Stimulated activated CD4-positive, alpha-beta T cell treated with anti-CD3 and anti-CD28 coated beads, Interleukin-2, amount 100 ng/mL, for 24 hours (primary cell): ENCODE data around the gene SMAD6.

Experiments
- DNase-seq, 2 donors: peaks; one replicate each; pipeline ENCODE4 v3.0.0-alpha.2; 2020

SMAD6 gene

DNA sequence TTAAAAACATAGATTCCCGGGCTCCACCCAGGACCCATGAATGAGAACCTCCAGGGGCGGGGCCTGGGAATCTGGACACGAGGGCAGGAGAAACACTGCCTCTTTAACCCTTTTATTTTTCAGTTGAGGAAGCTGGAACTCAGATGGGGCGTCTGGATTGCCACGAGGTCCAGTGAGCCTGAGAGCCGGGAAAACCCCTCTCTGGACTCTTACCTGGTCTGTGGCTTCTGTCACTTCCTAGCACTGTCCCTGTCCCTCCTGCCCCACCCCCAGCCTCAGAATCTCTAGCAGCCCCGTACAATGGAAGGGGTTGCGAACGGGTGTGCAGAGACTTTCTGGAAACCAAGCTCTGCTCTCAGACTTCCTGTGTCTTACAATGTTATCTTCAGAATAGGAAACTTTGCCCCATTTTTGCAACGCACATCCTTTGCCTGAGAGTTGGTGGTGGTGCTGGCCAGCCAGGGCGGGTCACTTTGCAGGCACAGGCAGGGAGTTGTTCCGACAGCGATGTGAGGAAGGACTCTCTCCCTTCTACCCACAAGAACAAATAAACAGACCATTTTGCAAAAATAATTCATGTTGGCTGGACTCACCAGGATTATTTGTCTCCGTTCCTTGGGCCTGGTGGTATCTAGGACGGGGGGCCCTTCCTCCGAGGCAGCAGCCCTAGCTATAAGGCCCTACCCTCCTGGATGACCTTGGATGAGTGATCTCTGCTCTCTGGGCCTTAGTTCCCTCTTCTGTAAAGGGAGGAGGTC lies 59.1 kb downstream of the SMAD6 start:
- DNase-seq, result no peak

DNA sequence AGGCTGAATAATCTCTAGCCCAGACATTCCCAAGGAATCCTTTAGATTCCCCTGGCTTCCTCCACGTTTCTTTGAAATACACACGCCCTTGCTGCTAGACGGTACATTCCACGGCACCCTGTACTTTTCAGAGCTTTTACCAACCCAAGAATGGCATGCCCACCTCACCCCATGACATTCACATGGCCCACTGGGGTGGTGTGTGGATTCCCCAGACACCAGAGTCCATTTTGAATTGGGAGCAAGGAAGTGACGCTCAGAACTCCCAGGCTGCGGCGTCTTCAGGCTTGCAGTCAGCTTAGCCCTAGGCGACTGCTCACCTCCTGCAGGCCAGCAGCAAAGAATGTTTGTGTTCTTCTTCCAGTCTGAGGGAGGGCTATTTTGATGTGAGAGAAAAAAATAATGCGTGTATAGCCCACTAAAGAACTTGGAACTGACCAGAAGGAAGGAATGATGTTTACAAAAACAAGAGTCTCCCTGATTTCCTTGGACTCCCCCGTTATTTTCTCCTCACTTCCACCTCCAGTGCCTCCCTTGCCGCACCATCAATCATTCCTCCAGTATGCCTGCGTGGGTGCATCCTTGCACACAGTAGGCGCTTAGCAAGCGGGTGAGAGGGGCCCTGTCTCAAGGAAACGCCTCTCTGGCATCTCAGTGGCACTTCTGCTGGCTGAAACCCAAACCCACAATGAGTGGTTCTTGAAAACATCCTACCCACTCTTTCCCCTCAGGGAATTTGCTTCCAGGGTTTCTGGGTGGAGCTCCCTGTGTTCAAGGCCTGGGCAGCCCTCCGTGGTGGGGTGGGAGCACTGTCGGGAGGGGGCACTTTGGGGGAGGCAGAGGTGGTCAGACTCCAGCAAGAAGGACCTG lies 59.9 kb downstream of the SMAD6 start:
- no peak for DNase-seq

DNA sequence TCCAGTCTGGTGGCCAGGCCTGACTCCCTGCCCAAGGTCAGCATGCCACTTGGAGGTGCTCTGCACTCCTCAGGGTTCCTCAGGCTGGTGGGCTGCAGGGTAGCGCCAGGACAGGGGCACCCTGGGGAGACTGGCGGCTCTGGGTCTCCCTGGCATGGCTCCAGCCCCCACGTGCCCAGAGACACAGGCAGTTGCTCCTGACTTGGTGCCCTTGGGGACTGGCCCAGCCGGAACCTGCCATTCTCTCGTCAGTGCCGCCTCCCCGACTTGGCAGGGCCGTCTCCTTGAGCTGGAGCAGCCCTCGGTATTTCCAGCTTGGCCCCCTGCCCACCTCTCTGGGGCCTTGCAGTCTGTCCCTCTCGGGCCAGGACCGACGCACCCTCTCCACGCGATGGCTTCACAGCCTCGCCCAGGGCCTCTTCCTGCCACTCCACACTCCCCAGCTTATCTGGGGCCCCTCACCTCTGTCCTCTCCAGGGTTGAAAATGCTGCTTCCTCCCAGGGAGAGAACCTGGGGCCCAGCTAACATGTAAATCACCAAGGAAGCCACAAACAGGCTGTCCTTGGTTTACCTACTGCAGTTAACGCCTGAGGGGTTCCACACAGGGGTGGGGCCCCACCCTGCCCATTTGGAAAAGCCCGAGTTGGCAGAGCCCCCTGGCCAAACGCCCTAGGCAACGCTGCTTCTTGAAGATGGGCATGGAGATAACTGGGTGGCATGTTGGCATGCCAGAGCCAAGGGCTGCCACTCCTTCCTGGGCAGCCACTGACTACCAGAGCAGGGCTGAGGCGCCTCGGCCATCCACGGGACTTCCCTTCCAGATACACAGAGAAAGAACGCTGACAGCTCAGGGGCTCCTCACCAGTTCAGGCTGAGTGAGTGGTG lies 61.4 kb downstream of the SMAD6 start:
- DNase-seq, result no peak

GRCh38 chr15:66764072-66764786 lies 62.2 kb downstream of the SMAD6 start:
- no peak for DNase-seq

- no peak for DNase-seq
Observed at GRCh38 chr15:66765478-66766281, 63.6 kb downstream of the SMAD6 start.

DNA sequence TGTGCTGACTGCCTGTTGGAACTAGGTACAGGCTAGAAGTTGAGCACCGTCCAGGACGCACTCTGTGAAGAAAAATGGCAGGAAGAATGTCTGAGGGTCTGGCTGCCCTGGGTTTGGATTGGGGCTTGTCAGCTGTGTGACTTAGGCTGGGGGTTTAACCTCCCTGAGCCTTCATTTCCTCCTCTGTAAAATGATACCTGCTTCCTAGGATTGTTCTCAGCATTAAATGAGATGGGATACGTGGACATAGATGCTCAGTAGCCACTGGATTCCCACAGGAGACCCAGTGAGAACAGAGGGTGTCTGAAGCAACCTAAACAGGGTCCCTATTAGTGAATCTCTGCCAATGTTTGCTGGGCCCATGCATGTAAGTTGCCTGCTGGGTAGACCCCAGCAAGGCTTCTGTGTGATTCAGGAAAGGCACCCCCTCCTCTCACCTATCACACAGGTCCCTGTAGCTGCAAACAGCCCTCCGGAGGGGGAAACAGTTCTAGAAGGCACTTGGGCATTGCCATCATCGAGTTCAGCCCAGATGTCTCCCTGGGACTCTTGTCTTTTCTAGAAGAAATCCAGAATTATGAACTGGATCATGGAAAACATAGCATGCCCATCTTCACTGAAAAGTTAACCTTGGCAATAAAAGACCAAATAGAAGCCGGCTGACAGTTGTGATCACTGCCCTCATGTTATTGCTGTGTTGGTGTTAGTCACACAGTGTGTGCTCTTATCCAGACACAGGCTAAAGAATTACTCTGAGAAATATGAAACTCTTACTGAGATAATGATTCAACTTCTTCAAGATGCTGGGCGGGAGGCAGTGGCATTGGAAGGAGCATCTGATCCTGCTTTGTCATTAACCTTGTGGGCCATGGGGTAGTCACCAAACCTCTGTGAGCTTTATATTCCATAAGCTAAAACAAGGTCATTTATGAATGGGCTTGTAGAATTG lies 64.5 kb downstream of the SMAD6 start:
- DNase-seq, result no peak

- no peak for DNase-seq
Observed at GRCh38 chr15:66767240-66767659, 65.2 kb downstream of the SMAD6 start.

- DNase-seq, result no peak
Observed at GRCh38 chr15:66768987-66769386, 67.0 kb downstream of the SMAD6 start.

DNA sequence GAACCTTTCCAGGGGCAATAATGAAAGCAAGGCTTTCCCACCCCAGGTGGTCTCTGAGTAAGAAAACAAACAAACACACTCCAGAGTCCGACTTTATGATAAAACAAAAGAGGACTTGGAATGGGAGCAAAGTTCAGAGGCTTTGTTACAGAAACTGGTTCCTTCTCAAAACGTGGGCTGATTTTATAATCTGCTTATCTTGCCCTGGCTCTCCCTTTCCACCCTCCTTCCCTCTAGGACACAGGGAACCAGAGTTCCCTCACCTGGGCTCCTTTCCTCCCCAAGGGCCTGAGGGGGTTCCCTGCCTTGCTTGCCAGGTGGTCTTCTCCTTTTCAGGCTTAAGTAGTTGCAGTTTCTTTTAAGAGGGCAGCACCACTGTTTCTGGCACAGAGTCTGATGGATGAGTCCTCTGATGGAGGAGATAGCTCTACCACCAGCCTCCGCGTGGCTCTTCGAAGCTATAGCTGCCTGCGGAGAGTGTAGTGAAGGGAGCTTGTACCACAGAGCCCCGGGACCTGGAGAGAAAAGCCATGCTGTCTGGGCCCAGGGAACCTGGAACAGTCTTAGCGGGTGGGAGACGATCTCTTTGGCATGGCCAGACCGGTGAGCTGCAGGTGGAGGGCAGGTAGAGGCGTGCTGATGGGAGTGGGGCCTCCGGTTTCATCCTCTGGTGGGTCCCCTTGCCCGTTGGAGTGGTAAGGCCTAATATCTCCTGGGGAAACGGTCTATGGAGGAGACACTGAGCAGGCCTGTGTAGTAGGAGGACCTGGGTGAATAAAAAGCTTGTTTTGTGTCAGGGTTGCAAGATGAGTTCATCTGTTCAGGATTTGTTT lies 68.7 kb downstream of the SMAD6 start:
- DNase-seq, result no peak

GRCh38 chr15:66771351-66771650 lies 69.3 kb downstream of the SMAD6 start:
- DNase-seq, result no peak

DNA sequence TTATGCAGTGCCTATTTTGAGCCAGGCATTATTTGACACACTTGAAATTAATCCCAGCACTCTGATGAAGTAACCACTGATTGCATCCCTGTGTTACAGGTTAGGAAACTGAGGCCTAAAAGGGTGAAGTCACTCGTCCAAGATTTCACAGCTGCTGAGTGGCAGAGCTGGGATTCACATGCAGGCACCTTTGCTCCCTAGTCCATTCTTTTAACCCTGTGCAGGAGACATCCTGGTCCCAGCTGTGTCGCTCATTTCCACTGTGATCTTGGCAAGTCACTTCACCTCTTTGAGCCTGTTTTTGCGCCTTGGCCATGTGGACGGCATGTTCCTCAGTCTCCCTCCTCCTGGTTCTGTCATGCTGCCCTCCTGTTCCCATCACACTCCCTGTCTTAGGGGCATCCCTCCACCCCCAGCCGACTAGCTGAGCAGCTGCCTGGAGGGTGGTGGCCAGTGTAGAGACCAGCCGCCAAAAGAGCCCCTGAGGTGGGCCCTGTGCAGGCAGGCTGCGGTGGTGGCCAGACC lies 70.6 kb downstream of the SMAD6 start:
- DNase-seq, result no peak

DNA sequence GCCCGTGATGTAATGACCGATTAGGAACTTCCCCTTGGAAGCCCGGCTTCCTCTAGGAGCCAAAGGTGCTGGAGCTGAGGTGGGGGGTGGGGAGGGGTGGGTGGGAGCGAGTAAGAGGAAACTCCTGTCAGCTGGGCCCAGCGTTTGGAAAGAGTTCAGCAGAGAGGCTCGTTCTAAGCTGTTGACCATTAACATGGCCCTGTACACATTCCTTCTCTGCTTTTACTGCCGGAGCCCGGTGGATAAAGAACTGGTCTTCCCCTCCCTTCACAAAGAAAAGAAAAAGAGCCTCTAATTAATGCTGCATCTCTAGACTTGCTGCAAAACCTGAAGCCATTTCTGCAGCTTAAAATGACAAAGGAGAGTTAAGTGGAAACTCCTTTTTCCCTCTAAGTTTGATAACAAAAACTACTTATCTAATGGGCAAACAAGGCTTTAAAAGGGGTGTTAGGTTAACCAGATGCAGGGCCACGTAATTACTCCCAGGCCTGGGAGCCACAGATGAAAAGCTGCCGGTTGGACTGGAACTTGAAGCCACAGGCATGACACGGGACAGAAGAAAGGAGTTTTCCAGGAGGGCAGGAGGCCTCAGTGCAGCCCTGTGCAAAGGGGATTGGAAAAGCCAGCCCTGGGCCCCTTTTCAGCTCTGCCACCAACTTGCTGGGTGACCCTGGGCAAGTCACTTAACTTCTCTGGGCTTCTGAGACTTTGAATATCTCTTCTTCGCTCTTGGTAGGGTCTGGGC lies 71.3 kb downstream of the SMAD6 start:
- DNase-seq, result no peak

DNA sequence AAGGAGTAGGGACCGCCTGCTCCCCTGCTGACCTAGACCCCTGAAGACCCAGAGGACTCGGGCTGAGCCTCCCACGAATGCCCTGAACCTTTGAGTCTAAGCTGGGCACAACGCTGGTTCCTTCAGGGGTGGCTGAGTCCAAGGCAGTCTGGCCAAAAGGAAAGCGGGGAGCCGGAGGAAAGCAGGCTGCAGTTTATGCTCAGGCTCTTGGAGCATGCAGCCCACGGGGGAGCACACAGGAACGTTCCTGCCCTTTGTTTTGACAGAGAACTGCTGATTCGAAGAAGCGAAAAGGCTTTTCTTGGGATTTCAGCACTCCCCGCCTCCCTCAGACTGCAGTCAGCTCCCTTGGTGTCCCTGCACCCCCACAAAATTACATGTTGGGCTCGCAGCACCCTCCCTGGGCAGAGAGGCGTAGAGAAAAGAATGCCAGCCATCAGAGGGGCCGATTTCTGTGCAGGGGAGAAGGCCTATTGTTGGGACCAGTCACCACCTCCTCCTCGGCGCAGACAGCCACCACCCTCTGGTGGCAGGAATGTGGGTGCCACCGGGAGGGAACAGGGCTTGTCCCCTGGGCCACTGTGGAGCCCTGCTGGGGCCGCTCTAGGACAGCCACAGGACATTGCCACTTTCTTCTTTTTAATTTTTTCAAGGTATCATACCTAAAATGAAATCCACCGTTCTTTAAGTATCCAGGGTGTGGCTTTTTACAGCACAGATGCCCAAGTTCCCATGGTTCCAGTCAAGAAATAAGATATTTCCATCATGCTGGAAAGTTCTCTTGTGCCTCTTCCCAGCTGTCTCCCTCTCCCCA lies 72.2 kb downstream of the SMAD6 start:
- peak; percentile 33 to 58 for DNase-seq

GRCh38 chr15:66775127-66776105 lies 73.4 kb downstream of the SMAD6 start:
- no peak for DNase-seq

- no peak for DNase-seq
Observed at GRCh38 chr15:66777054-66777453, 75.0 kb downstream of the SMAD6 start.

DNA sequence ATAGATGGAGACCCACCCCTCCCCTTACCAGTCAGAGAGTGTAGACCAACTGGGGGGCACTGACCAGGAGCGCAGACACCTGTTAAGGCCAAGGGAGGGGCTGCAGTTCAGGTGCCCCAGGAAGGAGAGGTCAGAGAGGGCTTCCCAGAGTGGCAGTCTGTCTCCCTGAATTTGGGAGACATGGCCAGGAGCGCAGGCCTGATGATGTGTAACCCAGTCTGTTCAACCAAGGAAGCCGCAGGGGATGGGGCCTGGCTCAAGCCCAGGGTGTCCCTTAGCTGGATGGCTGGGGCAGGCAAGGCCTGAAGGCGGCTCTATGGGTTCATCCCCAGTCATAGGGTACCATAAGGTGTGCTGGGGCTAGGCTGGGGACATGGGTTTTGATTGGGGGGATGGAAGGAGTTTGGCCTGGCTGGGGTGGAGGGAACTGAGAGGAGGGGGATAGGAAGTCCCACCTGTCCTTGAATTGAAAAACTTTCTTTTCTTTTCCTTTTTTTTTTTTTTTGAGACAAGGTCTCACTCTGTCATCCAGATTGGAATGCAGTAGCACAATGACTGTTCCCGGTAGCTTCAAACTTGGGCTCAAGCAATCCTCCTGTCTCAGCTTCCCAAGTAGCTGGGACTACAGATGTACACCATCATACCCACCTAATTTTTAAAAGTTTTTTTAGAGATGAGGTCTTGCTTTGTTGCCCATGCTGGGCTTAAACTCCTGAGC lies 75.7 kb downstream of the SMAD6 start:
- DNase-seq, result no peak
